Neural progenitor cell (in vitro differentiated cells): ENCODE measurements around the gene KCNMA1.

Experiments
- CTCF ChIP-seq: fragments of 200-600 bp; sonication (generic); IDR thresholded peaks from 2 replicates; pipeline ENCODE4 v1.5.1; 2017; ENCODE audit warnings: antibody characterized with exemption, mild to moderate bottlenecking
- EZH2 ChIP-seq: fragments of 200-600 bp; sonication (generic); IDR thresholded peaks from 2 replicates; pipeline ENCODE4 v1.6.1; 2017; ENCODE audit warnings: antibody characterized with exemption, mild to moderate bottlenecking, moderate library complexity
- EZH2phosphoT487 ChIP-seq: fragments of 200-600 bp; sonication (generic); IDR thresholded peaks from 2 replicates; pipeline ENCODE4 v1.6.1; 2017; ENCODE audit warnings: antibody characterized with exemption

- TF ChIP-seq CTCF (no peak), EZH2 (no peak), EZH2phosphoT487 (no peak)
Measured at GRCh38 chr10:77332256-77332655, 305.4 kb downstream of the KCNMA1 start.
